Mesenchymal stem cell (in vitro differentiated cells and primary cell): ENCODE data around the gene ZRSR2.

Experiments used
- DNase-seq: peaks from one replicate; pipeline ENCODE4 v3.0.0-alpha.2; 2013
- H2AFZ ChIP-seq: one replicate; pipeline ENCODE4 v1.6.1; 2013; ENCODE audit warnings: low read depth, mild to moderate bottlenecking, control low read depth, inconsistent platforms, low read length, moderate library complexity
- H2AK5ac ChIP-seq: 2 replicates; pipeline ENCODE4 v1.6.1; 2013; ENCODE audit warnings: low read length, moderate library complexity, mild to moderate bottlenecking, inconsistent platforms; ENCODE audit not compliant: severe bottlenecking
- H2BK120ac ChIP-seq: one replicate; pipeline ENCODE4 v1.6.1; 2013; ENCODE audit warnings: low read depth, mild to moderate bottlenecking, inconsistent platforms, low read length, moderate library complexity
- H2BK12ac ChIP-seq, 2 experiments: one replicate each; pipeline ENCODE4 v1.6.1; 2013; ENCODE audit warnings: inconsistent platforms in 2 of 2, low read length in 2 of 2, mild to moderate bottlenecking in 2 of 2, moderate library complexity in 2 of 2, control low read depth in 1 of 2
- H2BK15ac ChIP-seq: one replicate; pipeline ENCODE4 v1.6.1; 2013; ENCODE audit warnings: mild to moderate bottlenecking, low read depth, inconsistent platforms; ENCODE audit not compliant: poor library complexity, severe bottlenecking
- H2BK5ac ChIP-seq: 2 replicates; pipeline ENCODE4 v1.6.1; 2013; ENCODE audit warnings: low read depth, mild to moderate bottlenecking, low read length, control low read depth, inconsistent platforms; ENCODE audit not compliant: poor library complexity, severe bottlenecking
- H3K14ac ChIP-seq, 2 experiments: one replicate each; pipeline ENCODE4 v1.6.1; 2013; ENCODE audit warnings: inconsistent platforms in 2 of 2, low read length in 2 of 2, control low read depth in 1 of 2, mild to moderate bottlenecking in 1 of 2, moderate library complexity in 1 of 2
- H3K18ac ChIP-seq, 2 experiments: one replicate each; pipeline ENCODE4 v1.6.1; 2013; ENCODE audit warnings: inconsistent platforms in 2 of 2, low read length in 2 of 2, control low read depth in 1 of 2, low read depth in 1 of 2, mild to moderate bottlenecking in 1 of 2
- H3K23ac ChIP-seq, 2 experiments: one replicate each; pipeline ENCODE4 v1.6.1; 2013; ENCODE audit warnings: inconsistent platforms in 2 of 2, low read length in 2 of 2, mild to moderate bottlenecking in 2 of 2, moderate library complexity in 2 of 2, control low read depth in 1 of 2
- H3K27ac ChIP-seq: 2 replicates; pipeline ENCODE4 v1.5.1; 2013; ENCODE audit warnings: mild to moderate bottlenecking, moderate library complexity, low read length, control low read depth, inconsistent platforms; ENCODE audit not compliant: poor library complexity, severe bottlenecking
- H3K27me3 ChIP-seq, 2 experiments: 2 replicates each; pipeline versions ENCODE4 v1.6.1 to v1.7.0; 2013; ENCODE audit warnings: low read length in 2 of 2, mild to moderate bottlenecking in 2 of 2, moderate library complexity in 2 of 2, control low read depth in 1 of 2, inconsistent platforms in 1 of 2; ENCODE audit not compliant: control insufficient read depth in 1 of 2, insufficient read depth in 1 of 2
- H3K36me3 ChIP-seq, 2 experiments: 2 replicates each; pipeline versions ENCODE4 v1.6.1 to v1.7.0; 2013; ENCODE audit warnings: low read length in 2 of 2, control low read depth in 1 of 2, inconsistent platforms in 1 of 2, low read depth in 1 of 2, mild to moderate bottlenecking in 1 of 2; ENCODE audit not compliant: insufficient read depth in 2 of 2, control insufficient read depth in 1 of 2
- H3K4ac ChIP-seq, 2 experiments: one replicate each; pipeline ENCODE4 v1.6.1; 2013; ENCODE audit warnings: inconsistent platforms in 2 of 2, low read length in 2 of 2, mild to moderate bottlenecking in 2 of 2, moderate library complexity in 2 of 2, control low read depth in 1 of 2, low read depth in 1 of 2
- H3K4me1 ChIP-seq: 2 replicates; pipeline ENCODE4 v1.6.1; 2013; ENCODE audit warnings: low read depth, low read length, control low read depth; ENCODE audit not compliant: control insufficient read depth, insufficient read depth
- H3K4me2 ChIP-seq: 2 replicates; pipeline ENCODE4 v1.6.1; 2013; ENCODE audit warnings: low read length, mild to moderate bottlenecking, inconsistent platforms; ENCODE audit not compliant: poor library complexity, severe bottlenecking
- H3K4me3 ChIP-seq, 2 experiments: 2 replicates each; pipeline versions ENCODE4 v1.5.1 to v1.7.0; 2013; ENCODE audit warnings: low read length in 2 of 2, mild to moderate bottlenecking in 2 of 2, control low read depth in 1 of 2, low read depth in 1 of 2; ENCODE audit not compliant: insufficient read depth in 1 of 2
- H3K79me1 ChIP-seq: replicated peaks from 2 replicates; pipeline ENCODE4 v1.6.1; 2013; ENCODE audit warnings: mild to moderate bottlenecking, control low read depth, low read length, inconsistent platforms; ENCODE audit not compliant: poor library complexity, severe bottlenecking
- H3K9ac ChIP-seq: 2 replicates; pipeline ENCODE4 v1.7.0; 2013; ENCODE audit warnings: mild to moderate bottlenecking, low read length, moderate library complexity
- H3K9me3 ChIP-seq: 2 replicates; pipeline ENCODE4 v1.7.0; 2013; ENCODE audit warnings: mild to moderate bottlenecking, low read length; ENCODE audit not compliant: control insufficient read depth
- H4K8ac ChIP-seq: one replicate; pipeline ENCODE4 v1.6.1; 2013; ENCODE audit warnings: inconsistent platforms, mild to moderate bottlenecking, low read length, moderate library complexity
- H4K91ac ChIP-seq: one replicate; pipeline ENCODE4 v1.6.1; 2013; ENCODE audit warnings: mild to moderate bottlenecking, low read length, inconsistent platforms
- WGBS: methylation state at CpG from one replicate; pipeline ENCODE4 v1.1.7; 2013; ENCODE audit warnings: mixed read lengths; 5-methylcytosine and 5-hydroxymethylcytosine counted together

ZRSR2 gene

DNA sequence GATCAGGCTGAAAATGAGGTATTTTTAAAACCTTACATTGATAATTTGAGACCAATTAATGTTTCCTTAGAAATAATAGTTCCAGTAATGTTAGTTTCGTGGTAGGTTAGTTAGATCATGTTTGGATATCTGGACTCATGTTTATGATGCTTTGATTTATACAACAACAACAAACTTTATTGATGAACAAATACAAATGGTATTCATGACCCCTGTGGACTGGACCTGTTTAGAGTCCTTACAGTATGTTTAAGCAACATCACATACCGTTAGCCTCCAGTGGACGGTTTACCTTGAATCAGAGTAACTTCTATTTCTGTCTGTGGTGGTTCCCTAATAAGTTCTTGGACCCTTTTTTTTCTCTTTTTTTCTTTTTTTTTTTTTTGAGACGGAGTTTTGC is 18.0 kb downstream of the ZRSR2 start:
- no CpG with 5 or more reads among the region's 4 CpGs for WGBS
- H3K27ac ChIP-seq = no peak overlapping the region
- no peak for DNase-seq
- H3K36me3 ChIP-seq = peaks cover 3 to 76% of the 10 kb centered on the region in 2 experiments
- H3K27me3 ChIP-seq = no peaks in the 10 kb centered on the region
- no peak overlapping the region for H2BK15ac ChIP-seq
- H3K4me2 ChIP-seq = no peak overlapping the region
- no peak overlapping the region for H4K8ac ChIP-seq
- H2AK5ac ChIP-seq = no peak overlapping the region
- no peak overlapping the region for H2BK5ac ChIP-seq
- no peaks in the 10 kb centered on the region for H3K4me1 ChIP-seq
- no peak overlapping the region for H3K4me3 ChIP-seq
- H3K9ac ChIP-seq = no peak overlapping the region
- H4K91ac ChIP-seq = no peak overlapping the region
- no peak overlapping the region for H3K4ac ChIP-seq
- no peak overlapping the region for H3K23ac ChIP-seq
- H2BK120ac ChIP-seq = no peak overlapping the region
- H3K14ac ChIP-seq = no peak overlapping the region
- H2BK12ac ChIP-seq = no peak overlapping the region
- no peaks in the 10 kb centered on the region for H3K79me1 ChIP-seq
- H3K9me3 ChIP-seq = no peaks in the 10 kb centered on the region
- H3K18ac ChIP-seq = no peak overlapping the region
- H2AFZ ChIP-seq = no peak overlapping the region

- Histone ChIP-seq H3K27me3 (no peaks in the 10 kb centered on the region), H2BK5ac (no peak overlapping the region), H3K4me1 (no peaks in the 10 kb centered on the region), H3K27ac (no peak overlapping the region), H3K36me3 (peaks cover 10 to 87% of the 10 kb centered on the region in 2 experiments), H3K18ac (no peak overlapping the region), H2BK15ac (no peak overlapping the region), H3K14ac (no peak overlapping the region), H3K23ac (no peak overlapping the region), H2AK5ac (no peak overlapping the region), H2BK120ac (no peak overlapping the region), H2BK12ac (no peak overlapping the region), H3K79me1 (no peaks in the 10 kb centered on the region), H2AFZ (no peak overlapping the region), H3K4ac (no peak overlapping the region), H3K4me2 (no peak overlapping the region), H3K9me3 (no peaks in the 10 kb centered on the region), H3K9ac (no peak overlapping the region), H4K8ac (no peak overlapping the region), H4K91ac (no peak overlapping the region), H3K4me3 (no peak overlapping the region)
- DNase-seq = no peak
- WGBS = 85% methylated on average over 3 of the region's 8 CpGs
These were observed 22.1 kb downstream of the ZRSR2 start for GRCh38 chrX:15812192-15812938.

GRCh38 chrX:15813416-15813815 is 23.1 kb downstream of the ZRSR2 start:
- H3K4ac ChIP-seq = no peak overlapping the region
- H3K23ac ChIP-seq = no peak overlapping the region
- no peak for DNase-seq
- no peak overlapping the region for H3K14ac ChIP-seq
- no peak overlapping the region for H3K9ac ChIP-seq
- H4K91ac ChIP-seq = no peak overlapping the region
- no peak overlapping the region for H3K27ac ChIP-seq
- H3K4me3 ChIP-seq = no peak overlapping the region
- no peak overlapping the region for H3K4me2 ChIP-seq
- H3K18ac ChIP-seq = no peak overlapping the region
- WGBS = 100% methylated on average over 1 of the region's 1 CpG
- no peak overlapping the region for H2BK12ac ChIP-seq
- no peak overlapping the region for H2AK5ac ChIP-seq
- peaks cover 10 to 91% of the 10 kb centered on the region in 2 experiments for H3K36me3 ChIP-seq
- no peak overlapping the region for H2BK15ac ChIP-seq
- H3K27me3 ChIP-seq = no peaks in the 10 kb centered on the region
- no peak overlapping the region for H2BK5ac ChIP-seq
- no peak overlapping the region for H4K8ac ChIP-seq
- no peaks in the 10 kb centered on the region for H3K4me1 ChIP-seq
- no peak overlapping the region for H2BK120ac ChIP-seq
- no peaks in the 10 kb centered on the region for H3K9me3 ChIP-seq
- H2AFZ ChIP-seq = no peak overlapping the region
- no peaks in the 10 kb centered on the region for H3K79me1 ChIP-seq

DNA sequence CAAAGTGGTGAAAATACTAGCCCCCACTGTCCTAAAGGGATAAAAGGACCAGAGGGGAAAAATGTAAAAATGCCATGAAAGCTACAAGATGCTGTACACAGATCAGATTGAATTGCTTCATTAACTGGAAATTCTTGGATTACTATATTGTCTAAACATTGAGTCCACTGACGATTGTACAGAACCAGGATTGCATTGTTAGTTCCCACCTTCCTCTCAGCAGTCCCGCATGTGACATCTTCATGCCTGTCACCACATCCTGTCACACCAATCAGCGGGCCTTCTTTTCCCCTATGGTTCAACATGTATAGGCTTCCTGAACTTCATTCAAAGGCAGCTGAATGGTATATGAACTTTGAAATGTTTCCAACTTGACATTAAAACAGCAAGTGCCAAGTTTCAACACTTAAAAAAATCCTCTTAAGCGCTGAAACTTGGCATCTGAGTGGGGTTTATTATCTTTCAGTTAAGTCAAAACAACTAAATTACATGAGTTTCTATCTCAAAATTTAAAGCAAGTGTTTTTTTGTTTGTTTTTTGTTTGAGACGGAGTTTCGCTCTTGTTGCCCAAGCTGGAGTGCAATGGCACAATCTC is 24.6 kb downstream of the ZRSR2 start:
- H3K9me3 ChIP-seq = no peaks in the 10 kb centered on the region
- no peak overlapping the region for H3K14ac ChIP-seq
- no peak overlapping the region for H2BK5ac ChIP-seq
- H2BK120ac ChIP-seq = no peak overlapping the region
- DNase-seq = no peak
- H3K4ac ChIP-seq = no peak overlapping the region
- no peak overlapping the region for H4K8ac ChIP-seq
- H3K4me2 ChIP-seq = no peak overlapping the region
- no peak overlapping the region for H2BK12ac ChIP-seq
- H2AFZ ChIP-seq = no peak overlapping the region
- no peak overlapping the region for H3K18ac ChIP-seq
- no peak overlapping the region for H3K9ac ChIP-seq
- WGBS = 100% methylated on average over 2 of the region's 6 CpGs
- H2AK5ac ChIP-seq = no peak overlapping the region
- H3K4me1 ChIP-seq = no peaks in the 10 kb centered on the region
- peaks cover 8 to 87% of the 10 kb centered on the region in 2 experiments for H3K36me3 ChIP-seq
- H3K27me3 ChIP-seq = no peaks in the 10 kb centered on the region
- H3K27ac ChIP-seq = no peak overlapping the region
- no peak overlapping the region for H2BK15ac ChIP-seq
- H3K79me1 ChIP-seq = no peaks in the 10 kb centered on the region
- H3K4me3 ChIP-seq = no peak overlapping the region
- no peak overlapping the region for H3K23ac ChIP-seq
- no peak overlapping the region for H4K91ac ChIP-seq
